ENCODE measurements around the gene RXRG. TPM values are rescaled to one million over a fixed set of nuclear protein-coding genes. Genes with fewer than 3 reads are reported as not detected.

Gene RXRG
- total RNA-seq, 4 donors from 2014 or later, result 0.72 to 1.8 (median 1.3) TPM

GRCh38 chr1:165452336-165453130, 7.6 kb upstream of the RXRG start:
- H3K27ac ChIP-seq, result no peak overlapping the region
- H3K9me3 ChIP-seq, result no peaks in the 10 kb centered on the region
- no peak for DNase-seq (ENCODE audit: low spot score in 2 of 2)
- no peaks in the 10 kb centered on the region for H3K36me3 ChIP-seq
- WGBS, result 50% methylated on average over 2 of the region's 2 CpGs
- TF ChIP-seq, protein P1, sequence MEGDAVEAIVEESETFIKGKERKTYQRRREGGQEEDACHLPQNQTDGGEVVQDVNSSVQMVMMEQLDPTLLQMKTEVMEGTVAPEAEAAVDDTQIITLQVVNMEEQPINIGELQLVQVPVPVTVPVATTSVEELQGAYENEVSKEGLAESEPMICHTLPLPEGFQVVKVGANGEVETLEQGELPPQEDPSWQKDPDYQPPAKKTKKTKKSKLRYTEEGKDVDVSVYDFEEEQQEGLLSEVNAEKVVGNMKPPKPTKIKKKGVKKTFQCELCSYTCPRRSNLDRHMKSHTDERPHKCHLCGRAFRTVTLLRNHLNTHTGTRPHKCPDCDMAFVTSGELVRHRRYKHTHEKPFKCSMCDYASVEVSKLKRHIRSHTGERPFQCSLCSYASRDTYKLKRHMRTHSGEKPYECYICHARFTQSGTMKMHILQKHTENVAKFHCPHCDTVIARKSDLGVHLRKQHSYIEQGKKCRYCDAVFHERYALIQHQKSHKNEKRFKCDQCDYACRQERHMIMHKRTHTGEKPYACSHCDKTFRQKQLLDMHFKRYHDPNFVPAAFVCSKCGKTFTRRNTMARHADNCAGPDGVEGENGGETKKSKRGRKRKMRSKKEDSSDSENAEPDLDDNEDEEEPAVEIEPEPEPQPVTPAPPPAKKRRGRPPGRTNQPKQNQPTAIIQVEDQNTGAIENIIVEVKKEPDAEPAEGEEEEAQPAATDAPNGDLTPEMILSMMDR (IDR thresholded peaks at IDR 0.05), result no peak
- TF ChIP-seq POLR2AphosphoS5 (IDR thresholded peaks at IDR 0.05), result no peak
- no peak for TF ChIP-seq EP300 (IDR thresholded peaks at IDR 0.05)
- TF ChIP-seq POLR2A (IDR thresholded peaks at IDR 0.05), result no peak
- peaks cover 4% of the 10 kb centered on the region for H3K27me3 ChIP-seq
- no peaks in the 10 kb centered on the region for H3K4me1 ChIP-seq
- no peak overlapping the region for H3K4me3 ChIP-seq

DNA sequence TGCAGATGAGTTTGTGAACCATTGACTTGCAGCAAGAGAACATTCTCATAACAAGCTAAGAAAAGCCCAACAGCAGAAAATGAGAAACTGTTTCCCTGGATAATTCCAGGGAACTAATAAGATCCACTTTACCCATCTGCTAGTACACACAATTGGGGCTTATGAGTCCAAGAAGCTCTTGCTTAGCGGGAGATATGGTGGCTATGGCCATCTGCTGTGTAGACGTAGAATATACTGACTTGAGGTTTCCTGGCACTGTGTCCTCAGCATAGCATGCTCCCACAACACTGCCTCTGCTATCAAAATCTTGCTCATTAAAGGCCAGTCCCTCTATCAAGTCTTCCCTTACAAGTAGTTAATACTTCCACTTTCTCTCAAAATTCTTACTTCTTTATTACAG, 6.8 kb upstream of the RXRG start:
- Histone ChIP-seq H3K9me3 (no peaks in the 10 kb centered on the region), H3K4me3 (no peak overlapping the region), H3K36me3 (no peaks in the 10 kb centered on the region), H3K27ac (no peak overlapping the region), H3K4me1 (no peaks in the 10 kb centered on the region), H3K27me3 (peaks cover 9% of the 10 kb centered on the region)
- WGBS, result 89% methylated on average over 2 of the region's 2 CpGs
- DNase-seq (ENCODE audit: low spot score in 2 of 2), result no peak
- TF ChIP-seq POLR2AphosphoS5 (IDR thresholded peaks at IDR 0.05), result no peak
- TF ChIP-seq, protein P1 (IDR thresholded peaks at IDR 0.05), result no peak
- no peak for TF ChIP-seq POLR2A (IDR thresholded peaks at IDR 0.05)
- TF ChIP-seq EP300 (IDR thresholded peaks at IDR 0.05), result no peak

- 42% methylated on average over 1 of the region's 1 CpG for WGBS
- no peak for DNase-seq (ENCODE audit: low spot score in 2 of 2)
- H3K4me1 ChIP-seq, result peaks cover 14% of the 10 kb centered on the region
- no peaks in the 10 kb centered on the region for H3K9me3 ChIP-seq
- no peak overlapping the region for H3K27ac ChIP-seq
- no peak for TF ChIP-seq POLR2AphosphoS5 (IDR thresholded peaks at IDR 0.05)
- no peak for TF ChIP-seq POLR2A (IDR thresholded peaks at IDR 0.05)
- TF ChIP-seq, protein P1 (IDR thresholded peaks at IDR 0.05), result no peak
- no peak for TF ChIP-seq EP300 (IDR thresholded peaks at IDR 0.05)
- H3K4me3 ChIP-seq, result no peak overlapping the region
- no peaks in the 10 kb centered on the region for H3K36me3 ChIP-seq
- peaks cover 26% of the 10 kb centered on the region for H3K27me3 ChIP-seq
Measured at GRCh38 chr1:165449131-165449530, 4.2 kb upstream of the RXRG start.

- peak overlapping the region; percentile 43 for H3K4me3 ChIP-seq
- H3K4me1 ChIP-seq, result peaks cover 21% of the 10 kb centered on the region
- no peaks in the 10 kb centered on the region for H3K36me3 ChIP-seq
- no peak overlapping the region for H3K27ac ChIP-seq
- peaks cover 43% of the 10 kb centered on the region for H3K27me3 ChIP-seq
- H3K9me3 ChIP-seq, result no peaks in the 10 kb centered on the region
- TF ChIP-seq, protein P1 (IDR thresholded peaks at IDR 0.05), result no peak
- no peak for TF ChIP-seq EP300 (IDR thresholded peaks at IDR 0.05)
- no peak for TF ChIP-seq POLR2A (IDR thresholded peaks at IDR 0.05)
- TF ChIP-seq POLR2AphosphoS5 (IDR thresholded peaks at IDR 0.05), result no peak
- no peak for DNase-seq (ENCODE audit: low spot score in 2 of 2)
- WGBS, result 72% methylated on average over 4 of the region's 4 CpGs
Measured at GRCh38 chr1:165445388-165445787, 462 bp upstream of the RXRG start.

DNA sequence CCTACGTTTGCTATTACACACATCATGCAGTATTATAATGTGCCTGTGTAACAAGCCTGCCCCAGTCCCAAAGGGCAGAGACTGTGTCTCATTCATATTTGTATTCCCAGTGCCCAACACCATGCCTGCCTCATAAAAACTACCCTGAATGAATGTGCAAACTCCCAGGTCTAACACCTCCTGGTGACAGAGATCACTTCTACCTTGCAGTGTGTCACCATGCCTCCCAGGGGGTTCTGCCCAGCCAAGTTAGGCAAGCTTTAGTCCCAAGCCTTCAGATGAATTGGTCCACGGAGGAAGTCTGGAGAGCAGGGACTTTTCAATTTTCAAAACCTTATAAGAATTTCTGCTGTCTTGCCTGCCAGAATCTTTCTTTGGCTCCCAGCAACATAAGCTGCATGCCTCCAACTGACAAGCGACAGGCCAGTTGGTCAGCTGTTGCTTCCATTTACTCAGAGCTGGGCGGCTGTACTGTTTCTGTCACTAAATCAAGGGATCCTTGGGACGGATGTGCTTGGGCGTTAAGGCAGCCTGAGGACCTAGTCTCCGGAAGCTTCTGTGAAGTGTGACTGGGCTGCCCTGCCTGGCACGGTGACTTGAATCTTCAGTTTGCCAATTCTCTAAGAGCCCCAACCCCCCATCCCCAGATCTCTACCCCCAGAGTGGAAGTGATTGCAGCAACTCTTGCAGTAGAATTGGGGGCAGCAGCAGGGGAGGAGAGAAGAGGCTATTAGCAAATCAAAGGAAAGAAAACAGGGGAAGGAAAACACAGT, 1.2 kb downstream of the RXRG start:
- Histone ChIP-seq H3K4me1 (peaks cover 21% of the 10 kb centered on the region), H3K36me3 (no peaks in the 10 kb centered on the region), H3K27ac (no peak overlapping the region), H3K4me3 (peak overlapping the region; percentile 43), H3K9me3 (no peaks in the 10 kb centered on the region), H3K27me3 (peaks cover 43% of the 10 kb centered on the region)
- TF ChIP-seq POLR2AphosphoS5 (IDR thresholded peaks at IDR 0.05) (no peak), POLR2A (IDR thresholded peaks at IDR 0.05) (no peak), EP300 (IDR thresholded peaks at IDR 0.05) (no peak)
- TF ChIP-seq, protein P1 (IDR thresholded peaks at IDR 0.05), result no peak
- DNase-seq (ENCODE audit: low spot score in 2 of 2), result no peak
- WGBS, result 15% methylated on average over 8 of the region's 8 CpGs

All from suprapubic skin (tissue), 4 donors.